Central memory CD4-positive, alpha-beta T cell (primary cell): ENCODE measurements around the gene WRAP73.

Experiments
- DNase-seq: peaks from one replicate; pipeline ENCODE4 v3.0.0; 2022

WRAP73 gene

GRCh38 chr1:3664700-3665375 is 14.9 kb upstream of the WRAP73 start:
- DNase-seq: no peak

DNA sequence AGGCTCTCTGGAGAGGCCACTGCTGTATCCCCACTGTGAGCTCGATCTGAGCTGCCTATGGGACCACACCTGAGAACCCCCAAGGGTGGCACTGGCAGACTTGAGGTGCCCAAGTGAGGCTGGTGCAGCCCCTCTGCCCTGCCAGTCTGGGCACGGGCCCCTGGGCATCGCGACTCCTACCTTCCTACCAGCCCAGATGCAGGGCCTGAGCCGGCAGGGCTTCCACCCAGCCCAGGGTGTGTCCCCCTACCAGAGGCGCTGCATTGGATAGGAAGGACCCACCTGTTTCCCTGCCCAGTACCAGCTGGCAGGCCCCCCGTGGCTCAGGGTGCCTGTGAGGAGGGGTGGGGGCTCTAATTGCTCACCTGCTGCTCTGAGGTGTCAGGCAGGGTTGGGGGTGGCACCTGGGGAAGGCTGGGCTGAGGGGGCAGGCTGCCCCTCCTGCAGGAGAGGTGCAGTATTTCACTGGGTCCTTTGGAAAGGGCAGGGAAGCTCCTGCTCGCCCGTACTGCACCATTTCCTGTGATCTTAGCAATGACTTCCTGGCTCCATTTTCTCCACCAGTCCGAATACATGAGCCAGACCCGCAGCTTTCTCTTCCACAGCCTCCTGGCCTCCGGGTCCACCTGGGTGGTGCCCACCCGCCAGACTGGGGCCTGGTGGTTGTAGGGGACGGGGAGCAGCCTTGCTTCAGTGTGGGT is 14.2 kb upstream of the WRAP73 start:
- no peak for DNase-seq

DNA sequence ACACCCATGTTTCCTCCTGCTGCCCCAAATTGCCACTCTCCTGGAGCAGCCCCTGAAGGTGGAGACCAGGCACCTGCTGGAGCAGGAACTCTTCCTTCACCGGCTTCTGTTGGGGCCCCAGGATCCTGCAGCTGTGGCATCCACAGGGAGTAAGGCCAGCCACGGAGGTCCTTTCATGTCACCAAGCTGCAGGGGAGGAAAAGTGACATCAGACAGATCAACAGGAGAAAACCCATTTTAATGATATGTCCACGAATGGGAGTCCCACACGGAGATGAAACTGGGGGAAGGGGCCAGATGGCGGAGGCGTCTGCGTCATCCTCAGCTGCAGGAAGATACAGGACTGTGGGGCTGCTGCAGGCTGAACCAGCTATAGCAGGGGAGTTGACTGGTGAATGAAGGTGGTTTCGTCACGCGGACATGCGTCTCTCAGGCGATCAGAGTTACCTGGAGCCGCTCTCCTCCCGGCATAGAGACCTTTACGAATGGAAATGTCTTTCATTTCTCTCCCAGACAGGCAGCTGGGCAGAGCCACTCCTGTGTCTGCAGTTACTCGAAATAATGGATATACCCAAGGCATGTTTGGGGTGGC is 12.3 kb upstream of the WRAP73 start:
- DNase-seq: no peak

DNA sequence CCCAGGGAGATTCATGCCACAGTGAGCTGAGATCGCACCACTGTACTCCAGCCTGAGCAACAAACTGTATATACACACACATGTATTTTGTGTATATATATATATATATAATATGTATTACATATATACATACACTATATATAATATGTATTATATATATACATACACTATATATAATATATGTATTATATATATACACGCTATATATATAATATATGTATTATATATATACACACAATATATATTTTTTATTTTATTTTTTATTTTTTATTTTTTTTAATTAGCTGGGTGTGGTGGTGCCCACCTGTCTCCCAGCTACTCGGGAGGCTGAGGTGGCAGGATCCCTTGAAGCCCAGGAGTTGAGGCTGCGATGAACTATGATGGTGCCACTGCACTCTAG is 11.7 kb upstream of the WRAP73 start:
- DNase-seq: no peak

- DNase-seq: no peak
Measured at GRCh38 chr1:3660704-3661103, 10.8 kb upstream of the WRAP73 start.

GRCh38 chr1:3659093-3659492 is 9.2 kb upstream of the WRAP73 start:
- DNase-seq: no peak

GRCh38 chr1:3658231-3658615 is 8.3 kb upstream of the WRAP73 start:
- no peak for DNase-seq

GRCh38 chr1:3657578-3658230 is 7.8 kb upstream of the WRAP73 start:
- no peak for DNase-seq

GRCh38 chr1:3657096-3657475 is 7.2 kb upstream of the WRAP73 start:
- DNase-seq: no peak

- DNase-seq: no peak
Measured at GRCh38 chr1:3656450-3657095, 6.7 kb upstream of the WRAP73 start.

- DNase-seq: no peak
Measured at GRCh38 chr1:3654549-3655281, 4.8 kb upstream of the WRAP73 start.

- no peak for DNase-seq
Measured at GRCh38 chr1:3653286-3653618, 3.3 kb upstream of the WRAP73 start.

- no peak for DNase-seq
Measured at GRCh38 chr1:3652548-3653285, 2.8 kb upstream of the WRAP73 start.

GRCh38 chr1:3651930-3652547 is 2.1 kb upstream of the WRAP73 start, which contains the start of gene TP73:
Gene TP73, plus strand, starts transcription at chr1:3652516. Its CDS starts 29,850 bp downstream, at chr1:3682366.
- DNase-seq: no peak

GRCh38 chr1:3651026-3651929 is 1.4 kb upstream of the WRAP73 start:
- peak; percentile 7 for DNase-seq

- no peak for DNase-seq
Measured at GRCh38 chr1:3650248-3651025, 534 bp upstream of the WRAP73 start.

- no peak for DNase-seq
Measured at GRCh38 chr1:3646596-3646995, 3.3 kb downstream of the WRAP73 start.

GRCh38 chr1:3645666-3646355 is 4.1 kb downstream of the WRAP73 start:
- no peak for DNase-seq

DNA sequence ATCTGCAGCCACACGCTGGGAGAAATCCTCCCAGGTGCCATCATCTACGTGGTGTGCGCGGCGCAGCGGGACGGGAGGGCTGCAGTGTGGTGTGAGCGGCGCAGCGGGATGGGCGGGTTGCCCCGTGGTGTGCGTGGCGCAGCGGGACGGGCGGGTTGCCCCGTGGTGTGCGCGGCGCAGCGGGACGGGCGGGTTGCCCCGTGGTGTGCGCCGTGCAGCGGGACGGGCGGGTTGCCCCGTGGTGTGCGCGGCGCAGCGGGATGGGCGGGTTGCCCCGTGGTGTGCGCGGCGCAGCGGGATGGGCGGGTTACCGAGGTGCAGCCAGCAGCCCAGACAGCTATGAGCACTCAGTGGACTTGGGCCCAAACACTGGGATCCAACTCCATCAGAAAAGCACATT is 4.7 kb downstream of the WRAP73 start:
- no peak for DNase-seq
